GM18907 (cell line): ENCODE data around the gene DDIAS.
"Not testable (repeated sequence)": the region's sequence is repeated elsewhere in the genome, so short reads cannot be mapped to it uniquely, and the experiment has no call there.

Experiments
- ATAC-seq: cut with Tn5 transposase; IDR thresholded peaks from one replicate; pipeline ENCODE4 v1.9.1; 2021; ENCODE audit warnings: mild to moderate bottlenecking, moderate library complexity; ENCODE audit not compliant: unreplicated experiment

The DDIAS gene

GRCh38 chr11:82889133-82890001 lies 12.2 kb upstream of the DDIAS start:
- ATAC-seq = no peak

- no peak for ATAC-seq
Measured at GRCh38 chr11:82890002-82890341, 11.6 kb upstream of the DDIAS start.

- no peak for ATAC-seq
Measured at GRCh38 chr11:82890936-82891335, 10.6 kb upstream of the DDIAS start.

GRCh38 chr11:82892611-82893169 lies 8.8 kb upstream of the DDIAS start:
- ATAC-seq = no peak

- ATAC-seq = peak; percentile 26
Measured at GRCh38 chr11:82895437-82896091, 6.0 kb upstream of the DDIAS start.

GRCh38 chr11:82896183-82896582 lies 5.4 kb upstream of the DDIAS start:
- no peak for ATAC-seq

GRCh38 chr11:82898241-82898640 lies 3.3 kb upstream of the DDIAS start:
- ATAC-seq = no peak

- peak; percentile 19 for ATAC-seq
Measured at GRCh38 chr11:82899186-82899820, 2.2 kb upstream of the DDIAS start.

- ATAC-seq = peak; percentile 15
Measured at GRCh38 chr11:82899957-82900276, 1.6 kb upstream of the DDIAS start.

- ATAC-seq = peak; percentile 85
Measured at GRCh38 chr11:82900277-82901164, 1.0 kb upstream of the DDIAS start, which contains the start of gene PRCP. Gene PRCP (minus strand): TSS chr11:82900430. CDS start chr11:82900402, 28 bp downstream.

- no peak for ATAC-seq
Measured at GRCh38 chr11:82901922-82902485, 468 bp downstream of the DDIAS start.

- no peak for ATAC-seq
Measured at GRCh38 chr11:82902880-82903279, 1.3 kb downstream of the DDIAS start.

GRCh38 chr11:82903843-82904586 lies 2.5 kb downstream of the DDIAS start:
- ATAC-seq = no peak

- no peak for ATAC-seq
Measured at GRCh38 chr11:82906236-82906635, 4.7 kb downstream of the DDIAS start.

- no peak for ATAC-seq
Measured at GRCh38 chr11:82906931-82907330, 5.4 kb downstream of the DDIAS start.

- ATAC-seq = no peak
Measured at GRCh38 chr11:82907371-82907770, 5.8 kb downstream of the DDIAS start.

- ATAC-seq = no peak
Measured at GRCh38 chr11:82908311-82908710, 6.8 kb downstream of the DDIAS start.

- no peak for ATAC-seq
Measured at GRCh38 chr11:82909015-82909640, 7.6 kb downstream of the DDIAS start.

- not testable (repeated sequence) for ATAC-seq
Measured at GRCh38 chr11:82919786-82920185, 18.2 kb downstream of the DDIAS start.
